Epidermal melanocyte (primary cell): ENCODE measurements around the gene ZNF141.
"Not testable (repeated sequence)": the region's sequence is repeated elsewhere in the genome, so short reads cannot be mapped to it uniquely, and the experiment has no call there.

ENCODE experiments used
- DNase-seq: peaks from one replicate; pipeline ENCODE4 v3.0.0; 2011; ENCODE audit warnings: low spot score; ENCODE audit not compliant: insufficient read length

The ZNF141 gene

DNA sequence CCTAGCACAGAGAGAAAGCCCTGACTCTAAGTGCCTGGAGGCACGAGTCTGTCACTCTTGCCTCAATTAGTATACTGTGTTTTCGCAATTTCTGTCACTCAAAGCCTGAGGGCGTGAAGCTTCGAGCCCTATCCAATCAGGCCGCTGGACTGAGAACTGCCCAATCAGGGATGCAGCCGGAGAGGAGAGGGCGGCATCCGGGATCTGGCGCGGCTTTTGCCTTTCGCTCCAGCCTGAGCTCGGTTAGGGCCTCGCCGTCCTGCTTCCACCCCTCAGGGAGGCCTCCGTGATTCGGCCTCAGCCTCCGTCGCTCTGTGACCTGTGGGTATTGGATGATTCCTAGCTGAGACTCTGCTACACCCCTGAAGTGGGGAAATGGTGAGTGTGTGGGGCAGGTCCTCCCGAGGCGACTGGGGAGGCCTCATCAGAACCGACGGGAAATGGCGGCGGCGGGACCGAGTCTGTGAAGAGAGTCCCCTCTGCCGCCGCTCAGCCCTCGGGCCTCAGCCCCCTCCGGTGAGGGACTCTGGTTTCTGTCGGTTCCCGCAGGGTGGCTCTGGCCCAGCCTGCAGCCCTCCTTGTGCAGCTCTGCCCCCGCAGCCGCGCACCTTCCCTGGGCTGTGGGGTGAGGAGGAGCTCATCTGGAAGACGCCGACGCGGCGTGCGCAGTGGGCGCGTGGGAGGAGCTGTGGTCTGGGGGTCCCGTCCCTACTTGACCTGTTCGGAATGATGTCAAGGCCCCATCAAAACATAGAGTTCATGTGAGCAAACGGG lies 48.5 kb downstream of the ZNF141 start:
- DNase-seq: no peak

DNA sequence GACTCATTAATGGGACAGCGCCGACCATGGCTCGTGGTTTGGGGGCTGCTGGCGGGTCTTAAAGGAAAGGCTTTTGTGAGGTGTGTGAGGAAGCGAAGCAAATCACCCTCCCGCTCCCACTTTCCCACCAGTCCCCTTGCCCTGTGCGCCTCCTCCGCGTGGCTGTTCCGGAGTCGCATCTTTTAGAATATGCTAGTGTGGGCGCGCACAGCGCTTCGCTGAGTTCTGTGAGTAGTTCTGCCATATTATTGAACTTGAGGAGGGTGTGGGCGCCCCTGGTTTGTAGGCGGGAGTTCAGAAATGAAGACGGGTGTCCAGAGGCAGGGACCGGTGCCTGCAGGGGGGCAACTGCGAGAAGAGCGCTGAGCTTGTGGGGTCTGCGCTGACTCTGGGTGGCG lies 49.1 kb downstream of the ZNF141 start:
- no peak for DNase-seq

GRCh38 chr4:404006-404405 lies 66.4 kb downstream of the ZNF141 start:
- no peak for DNase-seq

DNA sequence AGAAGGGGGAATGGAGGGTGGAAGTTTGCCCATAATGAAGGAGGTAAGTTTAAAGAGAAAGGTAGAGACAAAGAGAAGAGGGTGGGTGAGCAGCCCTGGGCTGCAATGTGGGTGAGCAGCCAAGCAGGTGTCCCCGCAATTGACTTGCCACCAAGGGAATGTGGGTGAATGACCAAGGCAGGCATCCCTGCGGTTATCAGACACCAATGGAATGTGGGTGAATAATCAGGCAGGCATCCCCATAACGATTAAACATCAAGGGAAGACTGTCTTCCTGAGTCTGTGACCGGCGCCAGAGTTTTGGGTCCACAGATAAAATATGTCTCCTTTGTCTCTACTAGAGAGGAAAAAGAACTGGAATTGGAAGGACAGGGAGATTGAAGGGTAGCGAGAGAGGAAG lies 70.7 kb downstream of the ZNF141 start:
- not testable (repeated sequence) for DNase-seq

- no peak for DNase-seq
These were observed 85.0 kb downstream of the ZNF141 start for GRCh38 chr4:422587-422986.
